Trophoblast cell (in vitro differentiated cells and primary cell): Measurements from ENCODE around the gene NUP160.
"Not testable (repeated sequence)": the region's sequence is repeated elsewhere in the genome, so short reads cannot be mapped to it uniquely, and the experiment has no call there.

Experiments used
- DNase-seq, 2 donors: peaks; one replicate each; pipeline ENCODE4 v3.0.0-alpha.2; 2016
- H2AFZ ChIP-seq: 2 replicates; pipeline ENCODE4 v1.6.1; 2013; ENCODE audit warnings: low read length, moderate library complexity, mild to moderate bottlenecking; ENCODE audit not compliant: insufficient read depth, poor library complexity
- H2AK5ac ChIP-seq: 2 replicates; pipeline ENCODE4 v1.6.1; 2013; ENCODE audit warnings: mild to moderate bottlenecking, low read length
- H2BK120ac ChIP-seq: 2 replicates; pipeline ENCODE4 v1.6.1; 2013; ENCODE audit warnings: low read length, mild to moderate bottlenecking, moderate library complexity; ENCODE audit not compliant: insufficient read depth, poor library complexity
- H2BK12ac ChIP-seq: 2 replicates; pipeline ENCODE4 v1.6.1; 2013; ENCODE audit warnings: mild to moderate bottlenecking, low read length, moderate library complexity
- H2BK5ac ChIP-seq: 2 replicates; pipeline ENCODE4 v1.6.1; 2013; ENCODE audit warnings: low read length, low read depth, moderate library complexity, mild to moderate bottlenecking; ENCODE audit not compliant: poor library complexity
- H3K14ac ChIP-seq: 2 replicates; pipeline ENCODE4 v1.6.1; 2013; ENCODE audit warnings: mild to moderate bottlenecking, low read length
- H3K18ac ChIP-seq: 2 replicates; pipeline ENCODE4 v1.6.1; 2013; ENCODE audit warnings: mild to moderate bottlenecking, low read length
- H3K23ac ChIP-seq: 2 replicates; pipeline ENCODE4 v1.6.1; 2013; ENCODE audit warnings: low read length
- H3K27ac ChIP-seq: 2 replicates; pipeline ENCODE4 v1.5.1; 2013; ENCODE audit warnings: low read depth, mild to moderate bottlenecking, inconsistent platforms, low read length, moderate library complexity
- H3K27me3 ChIP-seq: 2 replicates; pipeline ENCODE4 v1.6.1; 2013; ENCODE audit warnings: inconsistent platforms, mild to moderate bottlenecking, low read length, moderate library complexity; ENCODE audit not compliant: insufficient read depth
- H3K36me3 ChIP-seq, 2 experiments: 1 replicate in 1 of 2; 2 replicates in 1 of 2; pipeline ENCODE4 v1.6.1; 2013; ENCODE audit warnings: low read length in 2 of 2, mild to moderate bottlenecking in 2 of 2, moderate library complexity in 1 of 2; ENCODE audit not compliant: insufficient read depth in 2 of 2, control insufficient read depth in 1 of 2
- H3K4ac ChIP-seq: 2 replicates; pipeline ENCODE4 v1.6.1; 2013; ENCODE audit warnings: low read depth, mild to moderate bottlenecking, low read length, moderate library complexity
- H3K4me1 ChIP-seq, 2 experiments: 1 replicate in 1 of 2; 2 replicates in 1 of 2; pipeline ENCODE4 v1.6.1; 2013; ENCODE audit warnings: low read length in 2 of 2, mild to moderate bottlenecking in 2 of 2, moderate library complexity in 1 of 2; ENCODE audit not compliant: insufficient read depth in 2 of 2, control insufficient read depth in 1 of 2
- H3K4me2 ChIP-seq: 2 replicates; pipeline ENCODE4 v1.6.1; 2013; ENCODE audit warnings: inconsistent platforms, mild to moderate bottlenecking, low read length, moderate library complexity
- H3K4me3 ChIP-seq: 2 replicates; pipeline ENCODE4 v1.5.1; 2013; ENCODE audit warnings: mild to moderate bottlenecking, low read depth, low read length, inconsistent platforms
- H3K79me1 ChIP-seq: one replicate; pipeline ENCODE4 v1.6.1; 2013; ENCODE audit warnings: low read length
- H3K79me2 ChIP-seq: 2 replicates; pipeline ENCODE4 v1.6.1; 2013; ENCODE audit warnings: low read length, mild to moderate bottlenecking; ENCODE audit not compliant: control insufficient read depth, insufficient read depth, poor library complexity
- H3K9ac ChIP-seq: 2 replicates; pipeline ENCODE4 v1.6.1; 2013; ENCODE audit warnings: mild to moderate bottlenecking, low read length
- H3K9me3 ChIP-seq: 2 replicates; pipeline ENCODE4 v1.6.1; 2013; ENCODE audit warnings: low read depth, mild to moderate bottlenecking, control low read depth, inconsistent platforms, low read length; ENCODE audit not compliant: insufficient read depth
- H4K12ac ChIP-seq: 2 replicates; pipeline ENCODE4 v1.6.1; 2013; ENCODE audit warnings: low read depth, mild to moderate bottlenecking, low read length, moderate library complexity
- H4K8ac ChIP-seq: 2 replicates; pipeline ENCODE4 v1.6.1; 2013; ENCODE audit warnings: low read depth, mild to moderate bottlenecking, low read length, moderate library complexity
- H4K91ac ChIP-seq: one replicate; pipeline ENCODE4 v1.6.1; 2013; ENCODE audit warnings: low read depth, mild to moderate bottlenecking, low read length, moderate library complexity
- WGBS: extraction: QIAGEN DNeasy Blood & Tissue Kit; methylation state at CpG from one replicate; pipeline ENCODE4 v1.1.7; 2013; ENCODE audit warnings: missing lambda C conversion rate; ENCODE audit not compliant: insufficient read length, insufficient coverage; ENCODE audit errors: extremely low coverage; 5-methylcytosine and 5-hydroxymethylcytosine counted together

Gene NUP160

DNA sequence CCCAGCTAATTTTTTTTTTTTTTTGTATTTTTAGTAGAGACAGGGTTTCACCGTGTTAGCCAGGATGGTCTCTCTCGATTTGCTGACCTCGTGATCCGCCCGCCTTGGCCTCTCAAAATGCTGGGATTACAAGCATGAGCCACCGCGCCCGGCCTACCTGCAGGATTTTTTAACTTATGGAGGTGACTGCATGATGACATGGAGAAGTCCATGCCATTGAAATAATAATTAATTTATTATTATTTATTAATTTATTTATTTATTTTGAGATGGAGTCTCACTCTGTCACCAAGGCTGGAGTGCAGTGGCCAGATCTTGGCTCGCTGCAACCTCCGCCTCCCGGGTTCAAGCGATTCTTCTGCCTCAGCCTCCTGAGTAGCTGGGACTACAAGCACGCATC is 34.3 kb upstream of the NUP160 start:
- H4K12ac ChIP-seq, H3K9ac ChIP-seq, H3K4ac ChIP-seq, H2AK5ac ChIP-seq, H3K27me3 ChIP-seq, H3K14ac ChIP-seq, H4K8ac ChIP-seq, H3K4me3 ChIP-seq, H3K23ac ChIP-seq, H3K27ac ChIP-seq, H3K18ac ChIP-seq, H2BK12ac ChIP-seq, H4K91ac ChIP-seq, H3K36me3 ChIP-seq, H2BK5ac ChIP-seq, DNase-seq, H2AFZ ChIP-seq, H3K4me1 ChIP-seq, H3K79me2 ChIP-seq, H2BK120ac ChIP-seq, H3K9me3 ChIP-seq, H3K4me2 ChIP-seq, H3K79me1 ChIP-seq: not testable (repeated sequence)
- WGBS = no CpG with 5 or more reads among the region's 13 CpGs

GRCh38 chr11:47881145-47881544 is 33.0 kb upstream of the NUP160 start:
- H3K14ac ChIP-seq = no peak overlapping the region
- H3K79me1 ChIP-seq = no peaks in the 10 kb centered on the region
- H4K91ac ChIP-seq = no peak overlapping the region
- no peak overlapping the region for H4K8ac ChIP-seq
- H3K36me3 ChIP-seq = no peaks in the 10 kb centered on the region
- no peak overlapping the region for H2BK120ac ChIP-seq
- H3K18ac ChIP-seq = no peak overlapping the region
- H3K4me1 ChIP-seq = no peaks in the 10 kb centered on the region
- H2AFZ ChIP-seq = no peak overlapping the region
- no peak overlapping the region for H3K4me3 ChIP-seq
- no peak overlapping the region for H3K4ac ChIP-seq
- no peak overlapping the region for H3K9ac ChIP-seq
- no peak overlapping the region for H2AK5ac ChIP-seq
- H2BK12ac ChIP-seq = no peak overlapping the region
- H3K27me3 ChIP-seq = no peaks in the 10 kb centered on the region
- H3K4me2 ChIP-seq = no peak overlapping the region
- DNase-seq = no peak
- H2BK5ac ChIP-seq = no peak overlapping the region
- no peak overlapping the region for H3K27ac ChIP-seq
- no peaks in the 10 kb centered on the region for H3K9me3 ChIP-seq
- no peak overlapping the region for H4K12ac ChIP-seq
- no peaks in the 10 kb centered on the region for H3K79me2 ChIP-seq
- H3K23ac ChIP-seq = no peak overlapping the region
- WGBS = no CpG with 5 or more reads among the region's 7 CpGs

DNA sequence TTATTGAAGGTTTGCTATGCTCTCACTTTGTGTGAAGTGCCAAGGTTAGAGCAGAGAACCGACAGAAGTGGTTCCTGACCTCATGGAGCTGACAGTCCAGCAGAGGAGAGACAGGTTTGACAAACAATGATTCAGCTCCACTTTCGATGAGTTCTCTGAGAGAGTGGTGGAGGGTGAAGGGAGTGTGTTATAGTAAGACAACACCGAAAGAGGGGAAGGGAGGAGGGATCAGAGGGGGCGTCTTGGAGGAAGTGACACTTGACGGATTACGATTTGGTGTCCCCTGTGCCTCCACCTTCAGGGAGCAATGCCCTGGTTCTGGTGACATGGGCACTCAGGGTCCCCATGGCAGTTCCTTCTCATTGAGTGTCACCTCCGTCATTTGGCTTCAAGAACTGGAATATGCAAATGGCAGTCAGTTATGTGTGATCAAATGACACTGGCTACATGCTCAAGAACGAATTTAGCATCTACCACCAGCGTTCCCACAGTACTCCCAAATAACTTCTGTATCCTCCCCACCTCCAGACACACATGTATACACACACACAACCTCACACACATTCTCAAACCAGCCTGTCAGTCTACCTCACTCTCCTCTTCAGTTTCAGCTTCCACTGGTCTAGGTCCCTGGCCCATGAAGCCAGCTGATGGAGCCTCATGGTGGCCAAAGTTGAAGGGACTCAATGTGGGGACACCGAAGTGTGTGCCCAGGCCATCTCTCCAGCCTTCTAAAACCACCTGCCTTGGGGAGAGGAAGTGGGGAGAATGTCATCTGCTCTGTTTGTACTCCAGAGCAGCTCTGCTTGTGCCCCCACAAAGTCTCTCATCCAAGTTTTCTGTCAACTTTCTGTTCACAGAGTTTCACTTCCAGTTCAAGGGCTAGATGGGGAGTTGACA is 31.4 kb upstream of the NUP160 start:
- Histone ChIP-seq H2AFZ (no peak overlapping the region), H3K9me3 (peaks cover 4% of the 10 kb centered on the region), H3K79me2 (no peaks in the 10 kb centered on the region)

GRCh38 chr11:47875858-47876257 is 27.7 kb upstream of the NUP160 start:
- not testable (repeated sequence) for H3K27me3 ChIP-seq, DNase-seq, H3K4me2 ChIP-seq, H3K36me3 ChIP-seq, H3K4me1 ChIP-seq, H3K23ac ChIP-seq, H3K9ac ChIP-seq, H2BK12ac ChIP-seq, H4K91ac ChIP-seq, H3K79me1 ChIP-seq, H3K4ac ChIP-seq, H4K8ac ChIP-seq, H3K79me2 ChIP-seq, H4K12ac ChIP-seq, H3K27ac ChIP-seq, H2AK5ac ChIP-seq, H3K4me3 ChIP-seq, H2BK120ac ChIP-seq, H2AFZ ChIP-seq, H3K18ac ChIP-seq, H3K9me3 ChIP-seq, H2BK5ac ChIP-seq, H3K14ac ChIP-seq
- WGBS = no CpG with 5 or more reads among the region's 10 CpGs

More for the DNA sequence above, 31.4 kb upstream of the NUP160 start:
- WGBS = no CpG with 5 or more reads among the region's 10 CpGs
- Histone ChIP-seq H2BK12ac (no peak overlapping the region), H3K36me3 (no peaks in the 10 kb centered on the region), H4K91ac (no peak overlapping the region), H4K12ac (no peak overlapping the region), H2BK120ac (no peak overlapping the region), H4K8ac (no peak overlapping the region), H3K27ac (no peak overlapping the region), H3K4me1 (no peaks in the 10 kb centered on the region), H3K79me1 (no peaks in the 10 kb centered on the region), H3K23ac (no peak overlapping the region), H3K9ac (no peak overlapping the region), H3K4ac (no peak overlapping the region), H2BK5ac (no peak overlapping the region), H2AK5ac (no peak overlapping the region), H3K27me3 (no peaks in the 10 kb centered on the region), H3K4me2 (no peak overlapping the region), H3K14ac (no peak overlapping the region), H3K4me3 (no peak overlapping the region), H3K18ac (no peak overlapping the region)
- DNase-seq = no peak
